GM12878 (cell line): Measurements from ENCODE around the gene EFNA3. TPM values are rescaled to one million over a fixed set of nuclear protein-coding genes. Genes with fewer than 3 reads are reported as not detected.

ENCODE experiments used
- CHD4 ChIP-seq: fragments of 200-600 bp; sonication (generic); IDR thresholded peaks from 2 replicates; pipeline ENCODE4 v1.6.1; 2016; ENCODE audit warnings: mild to moderate bottlenecking
- ELK1 ChIP-seq: IDR thresholded peaks from 2 replicates; pipeline ENCODE4 v1.6.1; 2012; ENCODE audit warnings: low read depth, low read length, improper control_type of control experiment
- NFYB ChIP-seq: IDR thresholded peaks from 2 replicates; pipeline ENCODE4 v1.6.1; 2011; ENCODE audit warnings: low read depth, mild to moderate bottlenecking, low read length, improper control_type of control experiment, moderate library complexity; ENCODE audit not compliant: insufficient read depth
- PML ChIP-seq: IDR thresholded peaks from 2 replicates; pipeline ENCODE4 v1.6.1; 2012; ENCODE audit warnings: low read length, inconsistent platforms
- POLR2AphosphoS5 ChIP-seq: IDR thresholded peaks from 2 replicates; pipeline ENCODE4 v1.6.1; 2011; ENCODE audit warnings: mild to moderate bottlenecking, low read length, inconsistent platforms
- RELB ChIP-seq: fragments of 450-650 bp; IDR thresholded peaks from 2 replicates; pipeline ENCODE4 v1.6.1; 2017; ENCODE audit warnings: low read depth, mild to moderate bottlenecking, moderate library complexity
- SMARCA5 ChIP-seq: fragments of 450-650 bp; IDR thresholded peaks from 2 replicates; pipeline ENCODE4 v1.6.1; 2017; ENCODE audit warnings: mild to moderate bottlenecking
- USF2 ChIP-seq: IDR thresholded peaks from 2 replicates; pipeline ENCODE4 v1.6.1; 2011; ENCODE audit warnings: low read depth, low read length, improper control_type of control experiment, borderline replicate concordance
- polyA plus RNA-seq, 11 experiments: library from polyadenylated mRNA; depleted of rRNA in 4 of 11; unstranded in 6 of 11; stranded (reverse) in 5 of 11; fragments of >200 nt; fragmentation: Nextera tagmentation in 4 of 11; fragmentation: Illumina TruSeq in 1 of 11; extraction: Ambion mirVana in 4 of 11; extraction: Trizol in 1 of 11; gene quantifications; 1 replicate in 1 of 11; 2 replicates in 10 of 11; pipeline versions ENCODE4 v1.2.1 to v1.2.3, GENCODE V29; 2011 to 2016; ENCODE audit warnings: inconsistent platforms in 2 of 11, missing spikeins in 2 of 11, low read depth in 1 of 11
- total RNA-seq, 4 experiments: library from RNA; depleted of rRNA in 3 of 4; stranded (reverse); fragments of >200 nt in 3 of 4; fragmentation: Illumina TruSeq in 1 of 4; extraction: Trizol in 1 of 4; gene quantifications; 2 replicates each; pipeline versions ENCODE4 v1.2.1 to v1.2.3, GENCODE V29; 2013 to 2021
- TF ChIP-seq, protein P1 (sequence below): IDR thresholded peaks from 2 replicates; pipeline ENCODE4 v1.6.1; 2012; ENCODE audit warnings: low read depth, low read length, improper control_type of control experiment

Gene EFNA3
- total and polyA plus RNA-seq, 10 of the 15 experiments (the other 5 are each of a cell fraction or from before 2014, with no cell fraction given), result 0.08 to 5.4 (median 1.1) TPM

- TF ChIP-seq NFYB, result no peak
- TF ChIP-seq USF2, result no peak
- no peak for TF ChIP-seq CHD4
- peak; percentile 77 for TF ChIP-seq ELK1
- TF ChIP-seq, protein P1, sequence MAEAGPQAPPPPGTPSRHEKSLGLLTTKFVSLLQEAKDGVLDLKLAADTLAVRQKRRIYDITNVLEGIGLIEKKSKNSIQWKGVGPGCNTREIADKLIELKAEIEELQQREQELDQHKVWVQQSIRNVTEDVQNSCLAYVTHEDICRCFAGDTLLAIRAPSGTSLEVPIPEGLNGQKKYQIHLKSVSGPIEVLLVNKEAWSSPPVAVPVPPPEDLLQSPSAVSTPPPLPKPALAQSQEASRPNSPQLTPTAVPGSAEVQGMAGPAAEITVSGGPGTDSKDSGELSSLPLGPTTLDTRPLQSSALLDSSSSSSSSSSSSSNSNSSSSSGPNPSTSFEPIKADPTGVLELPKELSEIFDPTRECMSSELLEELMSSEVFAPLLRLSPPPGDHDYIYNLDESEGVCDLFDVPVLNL, result no peak
- TF ChIP-seq PML, result peak; percentile 94
- TF ChIP-seq POLR2AphosphoS5, result peak; percentile 80; the same call in 1 of the 2 replicates
- 0 out of 2 replicates have a peak, but pooled peaks have one; percentile 13 for TF ChIP-seq RELB
- TF ChIP-seq SMARCA5, result peak; percentile 19; the same call in 1 of the 2 replicates
Measured at GRCh38 chr1:155135415-155136028, 56.9 kb downstream of the EFNA3 start, which contains the start of gene SLC50A1 (continued).
